BJ (cell line): ENCODE results near the gene GFRA4. TPM values are rescaled to one million over a fixed set of nuclear protein-coding genes. Genes with fewer than 3 reads are reported as not detected.

Experiments
- CTCF ChIA-PET: fragments of 350-600 bp; formaldehyde crosslinking; extraction: SDS; loops from one replicate; lab custom pipeline; 2021; ENCODE audit warnings: antibody characterized with exemption, inconsistent platforms; lab: Yijun Ruan, JAX
- POLR2A ChIA-PET: fragments of 300-600 bp; sonication (Branson Sonifier 250); formaldehyde crosslinking; extraction: SDS; loops from one replicate; lab custom pipeline; 2021; ENCODE audit warnings: antibody characterized with exemption; lab: Charles Lee
- DNase-seq: peaks from one replicate; pipeline ENCODE4 v3.0.0-alpha.2; 2011; ENCODE audit warnings: low read depth
- H3K27me3 ChIP-seq: 2 replicates; pipeline ENCODE4 v1.6.0; 2011; ENCODE audit warnings: low read length; ENCODE audit not compliant: control insufficient read depth, insufficient read depth
- H3K36me3 ChIP-seq: 2 replicates; pipeline ENCODE4 v1.5.1; 2011; ENCODE audit warnings: low read length; ENCODE audit not compliant: control insufficient read depth, insufficient read depth
- H3K4me3 ChIP-seq: 2 replicates; pipeline ENCODE4 v1.5.1; 2011; ENCODE audit warnings: low read depth, mild to moderate bottlenecking, control low read depth, low read length
- polyA plus RNA-seq: library from polyadenylated mRNA; depleted of rRNA; stranded (reverse); fragments of >200 nt; gene quantifications from 2 replicates; pipeline ENCODE4 v1.2.3, GENCODE V29; 2011
- TF ChIP-seq, protein P1 (sequence below): IDR thresholded peaks from 2 replicates; pipeline ENCODE4 v1.5.1; 2011; ENCODE audit warnings: low read depth, mild to moderate bottlenecking, control low read depth, inconsistent platforms, low read length, moderate library complexity; ENCODE audit not compliant: insufficient read depth

Gene GFRA4
- polyA plus RNA-seq, 1 experiment: not detected

DNA sequence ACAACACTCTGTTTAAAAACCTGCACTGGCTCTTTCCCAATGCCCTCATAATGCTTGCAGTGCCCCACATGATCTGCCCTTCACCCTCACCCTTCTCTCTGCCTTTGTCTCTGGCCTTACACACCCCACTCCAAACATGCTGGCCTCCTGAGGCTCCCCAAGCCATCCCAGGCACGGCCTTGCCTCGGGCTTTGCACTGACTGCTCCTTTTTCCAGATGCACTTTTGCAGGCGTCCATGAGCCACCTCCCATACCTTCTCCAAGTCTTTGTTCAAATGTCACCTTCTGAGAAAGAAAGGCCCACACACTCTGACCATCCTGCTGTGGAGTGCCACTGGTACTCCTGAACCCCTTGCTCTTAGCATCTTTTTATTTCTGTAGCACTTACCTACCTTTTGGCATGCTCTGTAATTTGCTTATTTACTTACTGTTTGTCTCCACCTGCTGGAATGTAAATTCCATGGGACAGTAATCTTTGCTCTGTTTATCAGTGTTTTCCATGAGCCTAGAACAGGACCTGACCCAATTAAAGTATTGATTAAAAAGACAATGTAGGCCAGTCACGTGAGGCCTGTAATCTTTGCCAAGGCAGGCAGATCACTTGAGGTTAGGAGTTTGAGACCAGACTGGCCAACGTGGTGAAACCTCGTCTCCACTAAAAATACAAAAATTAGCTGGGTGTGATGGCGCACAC, 30.7 kb downstream of the GFRA4 start:
- Histone ChIP-seq H3K4me3 (no peak overlapping the region), H3K27me3 (no peaks in the 10 kb centered on the region), H3K36me3 (peaks cover 5% of the 10 kb centered on the region; the same call in 1 of the 2 replicates)
- ChIA-PET CTCF (interaction anchor here (2.5 kb wide), 1 partner anchor 15 kb away, joined by 9 read pairs; no protein-coding TSS in a partner anchor), POLR2A (no interaction called here)
- no peak for DNase-seq
- TF ChIP-seq, protein P1, sequence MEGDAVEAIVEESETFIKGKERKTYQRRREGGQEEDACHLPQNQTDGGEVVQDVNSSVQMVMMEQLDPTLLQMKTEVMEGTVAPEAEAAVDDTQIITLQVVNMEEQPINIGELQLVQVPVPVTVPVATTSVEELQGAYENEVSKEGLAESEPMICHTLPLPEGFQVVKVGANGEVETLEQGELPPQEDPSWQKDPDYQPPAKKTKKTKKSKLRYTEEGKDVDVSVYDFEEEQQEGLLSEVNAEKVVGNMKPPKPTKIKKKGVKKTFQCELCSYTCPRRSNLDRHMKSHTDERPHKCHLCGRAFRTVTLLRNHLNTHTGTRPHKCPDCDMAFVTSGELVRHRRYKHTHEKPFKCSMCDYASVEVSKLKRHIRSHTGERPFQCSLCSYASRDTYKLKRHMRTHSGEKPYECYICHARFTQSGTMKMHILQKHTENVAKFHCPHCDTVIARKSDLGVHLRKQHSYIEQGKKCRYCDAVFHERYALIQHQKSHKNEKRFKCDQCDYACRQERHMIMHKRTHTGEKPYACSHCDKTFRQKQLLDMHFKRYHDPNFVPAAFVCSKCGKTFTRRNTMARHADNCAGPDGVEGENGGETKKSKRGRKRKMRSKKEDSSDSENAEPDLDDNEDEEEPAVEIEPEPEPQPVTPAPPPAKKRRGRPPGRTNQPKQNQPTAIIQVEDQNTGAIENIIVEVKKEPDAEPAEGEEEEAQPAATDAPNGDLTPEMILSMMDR: no peak

DNA sequence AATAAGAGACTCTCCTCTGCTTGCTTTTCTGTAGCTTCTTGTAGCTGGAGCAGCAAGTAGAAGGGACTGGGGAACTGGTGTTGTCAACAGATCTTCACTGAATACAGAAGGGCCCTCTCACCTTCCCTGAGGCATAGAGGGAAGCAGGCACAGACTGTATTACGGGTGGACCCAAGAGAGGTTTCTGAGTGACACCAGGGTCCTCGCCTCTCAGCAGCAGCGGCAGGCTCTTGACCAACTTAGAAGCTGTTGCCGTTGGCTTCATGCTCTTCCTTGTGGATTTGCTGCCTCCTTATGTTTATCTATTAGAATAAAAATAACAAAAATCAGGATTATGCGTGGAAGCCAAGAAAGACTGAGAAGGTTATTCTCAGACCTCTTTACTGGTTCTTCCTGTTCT, 31.7 kb downstream of the GFRA4 start:
- Histone ChIP-seq H3K36me3 (peaks cover 5% of the 10 kb centered on the region; the same call in 1 of the 2 replicates), H3K27me3 (no peaks in the 10 kb centered on the region), H3K4me3 (no peak overlapping the region)
- CTCF ChIA-PET: no interaction called here
- TF ChIP-seq, protein P1: no peak
- no peak for DNase-seq
- POLR2A ChIA-PET: no interaction called here

DNA sequence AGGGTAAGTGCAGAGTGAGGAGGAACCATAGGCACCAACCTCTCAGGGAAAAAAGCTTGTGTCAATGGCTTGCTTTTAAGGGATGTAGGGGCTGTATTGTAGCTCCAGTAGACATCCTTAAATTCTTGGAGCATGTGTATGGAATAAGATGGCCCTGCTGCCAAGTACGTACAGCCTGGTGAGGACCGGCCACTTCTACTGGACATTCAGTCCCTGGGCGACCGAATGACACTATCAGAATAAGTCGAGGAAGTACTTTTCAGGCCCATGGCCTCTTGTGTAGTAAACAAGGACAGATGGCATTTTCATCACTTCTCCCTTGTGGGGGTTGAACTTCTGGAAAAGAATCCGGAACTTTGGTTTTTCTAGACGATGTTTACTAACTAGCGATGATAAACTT, 32.8 kb downstream of the GFRA4 start:
- peaks cover 5% of the 10 kb centered on the region; the same call in 1 of the 2 replicates for H3K36me3 ChIP-seq
- ChIA-PET POLR2A (no interaction called here), CTCF (interaction anchor here (0.9 to 1.5 kb wide), 2 partner anchors 67 to 80 kb away, joined by 3 to 5 read pairs; no protein-coding TSS in a partner anchor)
- no peaks in the 10 kb centered on the region for H3K27me3 ChIP-seq
- no peak for DNase-seq
- H3K4me3 ChIP-seq: no peak overlapping the region
- TF ChIP-seq, protein P1: no peak

DNA sequence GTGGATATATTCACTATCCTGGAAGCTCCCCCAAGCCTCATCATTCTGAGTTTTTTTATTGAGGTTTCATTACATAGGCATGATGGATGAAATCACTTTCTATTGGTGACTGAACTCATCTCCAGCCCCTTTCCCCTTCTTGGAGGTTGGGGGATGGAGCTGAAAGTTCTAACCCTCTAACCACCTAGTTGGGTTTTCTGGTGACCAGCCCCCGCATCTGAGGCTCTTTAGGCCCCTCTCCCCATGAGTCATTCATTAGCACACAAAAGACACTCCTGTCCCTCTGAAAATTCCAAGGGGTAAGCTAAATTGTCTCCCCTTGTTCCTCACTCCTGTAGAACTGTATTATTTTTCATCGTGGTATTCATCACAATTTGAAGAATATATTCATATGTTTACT, 33.3 kb downstream of the GFRA4 start:
- no peaks in the 10 kb centered on the region for H3K27me3 ChIP-seq
- ChIA-PET POLR2A (no interaction called here), CTCF (interaction anchor here (0.9 to 1.5 kb wide), 2 partner anchors 67 to 81 kb away, joined by 3 to 5 read pairs; no protein-coding TSS in a partner anchor)
- no peak overlapping the region for H3K4me3 ChIP-seq
- peaks cover 5% of the 10 kb centered on the region; the same call in 1 of the 2 replicates for H3K36me3 ChIP-seq
- no peak for DNase-seq
- TF ChIP-seq, protein P1: no peak

DNA sequence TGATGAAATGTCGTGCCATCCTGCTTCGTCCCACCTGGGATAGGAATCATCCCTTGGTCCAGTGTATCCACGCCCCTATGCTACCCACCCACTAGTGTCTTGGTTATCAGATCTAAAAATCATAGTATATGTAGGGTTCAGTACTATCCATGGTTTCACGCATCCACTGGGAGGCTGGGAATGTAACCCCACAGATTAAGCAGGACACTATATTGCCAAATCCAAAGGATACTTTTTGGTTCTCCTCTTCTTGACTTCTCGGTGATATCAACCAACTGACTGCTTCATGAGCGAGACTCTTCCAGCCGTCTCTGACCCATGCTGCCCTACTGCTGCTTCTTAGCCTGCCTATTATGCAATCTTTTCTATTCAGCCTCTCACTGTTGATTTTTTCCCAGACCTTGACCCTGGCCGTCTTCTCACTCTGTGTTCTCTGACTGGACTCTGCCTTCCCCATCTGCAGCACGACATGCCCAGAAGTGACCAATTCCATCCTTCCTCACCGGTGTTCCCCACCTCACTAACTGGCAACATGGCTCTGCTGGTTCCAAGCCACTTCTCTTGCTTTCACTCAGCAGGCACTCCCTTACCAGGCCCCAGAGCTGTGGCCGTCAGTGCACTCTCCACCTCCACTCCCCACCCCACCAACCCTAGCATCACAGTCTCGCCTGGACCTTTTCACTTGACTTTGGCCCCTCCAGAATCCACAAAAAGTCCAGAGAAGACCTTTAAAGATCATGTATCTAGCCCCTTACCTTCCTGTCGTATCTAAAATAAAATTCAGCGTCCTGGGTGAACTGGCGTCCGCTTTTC, 34.5 kb downstream of the GFRA4 start:
- no peak overlapping the region for H3K4me3 ChIP-seq
- peaks cover 5% of the 10 kb centered on the region; the same call in 1 of the 2 replicates for H3K36me3 ChIP-seq
- DNase-seq: no peak
- TF ChIP-seq, protein P1: no peak
- ChIA-PET POLR2A (no interaction called here), CTCF (no interaction called here)
- H3K27me3 ChIP-seq: no peaks in the 10 kb centered on the region
